ENCODE results near the gene TACC2.

Gene TACC2

GRCh38 chr10:122171302-122172075, 182.5 kb downstream of the TACC2 start:
- no peak for DNase-seq

DNA sequence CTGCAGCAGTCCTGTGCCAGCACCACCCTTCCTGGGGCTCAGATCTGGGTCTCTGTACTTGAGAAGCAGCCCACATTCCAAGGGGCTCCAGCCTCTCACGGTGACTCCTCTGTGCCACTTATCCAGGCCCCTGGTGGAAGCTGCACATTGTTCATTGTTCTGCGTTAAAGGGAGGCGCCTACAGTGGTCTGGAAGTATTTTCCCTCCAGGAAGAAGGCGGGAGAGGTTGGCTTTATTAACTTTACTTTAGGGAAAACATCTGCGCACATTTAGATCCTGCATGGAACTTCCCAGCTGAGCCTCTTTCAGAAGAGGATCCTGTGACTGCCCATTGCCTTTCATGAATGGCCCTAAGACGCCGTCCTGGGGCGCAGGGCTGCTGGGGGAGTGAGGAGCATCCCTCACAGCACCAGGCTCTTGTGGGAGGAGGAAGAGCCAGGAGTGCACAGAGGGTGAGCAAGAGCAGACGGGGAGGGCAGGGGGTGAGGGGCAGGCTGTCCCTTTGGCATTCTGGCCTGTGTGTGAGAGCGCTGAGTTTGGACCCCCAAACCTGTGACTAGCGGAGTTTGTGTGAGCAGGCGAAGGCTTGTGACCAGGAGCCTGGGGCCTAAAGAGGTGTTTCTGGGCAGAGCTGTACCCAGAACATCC, 183.5 kb downstream of the TACC2 start:
- no peak for DNase-seq

GRCh38 chr10:122173337-122173736, 184.4 kb downstream of the TACC2 start:
- no peak for DNase-seq

DNA sequence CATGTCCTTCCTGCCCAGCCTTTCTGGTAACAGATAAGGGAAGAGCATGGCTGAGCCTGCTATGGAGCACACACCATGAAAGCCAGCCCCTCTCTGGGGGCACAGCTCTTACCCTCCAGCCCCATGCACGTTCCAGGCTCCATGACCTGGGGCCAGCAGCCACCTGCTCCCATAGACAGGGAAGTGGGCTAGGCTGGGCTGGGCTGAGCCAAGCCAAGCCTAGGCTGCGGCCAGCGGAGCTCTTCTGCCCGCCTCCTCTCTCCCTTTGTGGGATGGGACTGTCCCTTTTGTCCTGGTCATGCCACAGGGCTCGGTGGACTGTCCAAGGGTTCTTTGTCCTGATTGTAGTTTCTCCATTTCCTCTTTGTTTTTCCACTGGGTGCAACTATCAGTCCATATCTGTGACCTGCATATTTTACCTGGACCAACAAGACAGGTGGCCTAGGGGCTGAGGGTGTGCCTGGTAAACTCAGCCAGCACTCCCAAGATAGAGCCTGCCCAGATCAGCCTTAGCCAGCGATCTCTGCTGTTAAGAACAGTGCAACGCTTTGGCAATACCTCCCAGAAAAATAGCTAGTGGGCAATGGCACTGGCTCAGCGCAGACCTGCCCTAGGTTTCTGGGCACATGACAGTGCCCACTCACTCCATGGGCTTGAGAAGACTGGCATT, 184.9 kb downstream of the TACC2 start:
- DNase-seq, result no peak

- DNase-seq, result no peak
Measured at GRCh38 chr10:122176232-122177213, 187.6 kb downstream of the TACC2 start.

GRCh38 chr10:122178655-122179054, 189.7 kb downstream of the TACC2 start:
- no peak for DNase-seq

DNA sequence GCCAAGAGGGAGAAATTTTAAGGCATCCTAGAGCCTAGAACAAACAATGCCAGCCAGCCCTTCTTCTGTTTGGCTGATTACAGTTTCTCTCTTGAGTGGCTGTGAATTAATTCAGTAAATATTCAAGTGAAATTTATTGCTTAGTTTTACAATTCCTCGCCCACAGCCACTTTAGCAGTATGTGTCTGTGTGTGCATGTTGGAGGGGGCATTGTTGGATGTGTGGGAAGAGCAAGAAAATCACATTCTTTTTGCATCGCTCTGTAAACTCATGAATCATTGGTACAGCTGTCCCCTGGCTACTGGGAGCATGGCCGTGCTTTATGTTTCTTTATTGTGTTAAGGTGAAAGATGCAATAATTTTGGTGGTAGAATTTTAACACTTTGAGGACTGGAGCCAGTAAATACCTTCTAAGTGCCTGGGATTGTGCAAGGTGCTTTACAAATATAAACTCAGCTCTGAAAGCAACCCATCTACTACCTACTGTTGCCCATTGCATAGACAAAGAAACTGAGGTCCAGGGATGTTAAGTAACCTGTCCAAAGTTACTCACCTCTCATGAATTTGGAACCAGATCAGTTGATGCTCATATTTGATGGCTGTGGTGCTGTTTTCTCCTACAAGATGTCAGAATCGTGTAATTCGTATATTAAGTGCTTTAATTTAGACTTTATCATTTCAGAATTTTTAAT, 192.2 kb downstream of the TACC2 start:
- no peak for DNase-seq

- no peak for DNase-seq
Measured at GRCh38 chr10:122181876-122182275, 192.9 kb downstream of the TACC2 start.

GRCh38 chr10:122182308-122182707, 193.3 kb downstream of the TACC2 start:
- DNase-seq, result no peak

DNA sequence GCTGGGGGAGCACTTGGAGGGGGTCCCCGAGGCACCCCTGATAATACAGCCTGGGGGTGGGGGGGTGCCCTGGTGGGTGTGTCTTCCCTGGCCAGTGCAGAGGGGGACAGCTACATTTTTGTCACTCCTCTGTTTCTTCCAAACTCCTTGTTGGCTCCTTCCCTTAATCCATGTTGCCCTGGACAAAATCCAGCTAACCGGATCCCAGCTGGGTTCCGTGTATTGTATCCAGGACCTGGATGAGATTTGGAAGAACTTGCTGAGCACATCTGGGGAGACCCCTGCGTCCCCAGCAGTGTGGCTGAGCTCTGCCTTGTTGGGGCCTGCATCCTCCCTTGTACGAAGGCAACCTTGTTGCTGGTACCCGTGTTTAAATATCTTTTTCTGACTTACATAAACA, 195.3 kb downstream of the TACC2 start:
- DNase-seq, result no peak

- no peak for DNase-seq
Measured at GRCh38 chr10:122185643-122186042, 196.7 kb downstream of the TACC2 start.

DNA sequence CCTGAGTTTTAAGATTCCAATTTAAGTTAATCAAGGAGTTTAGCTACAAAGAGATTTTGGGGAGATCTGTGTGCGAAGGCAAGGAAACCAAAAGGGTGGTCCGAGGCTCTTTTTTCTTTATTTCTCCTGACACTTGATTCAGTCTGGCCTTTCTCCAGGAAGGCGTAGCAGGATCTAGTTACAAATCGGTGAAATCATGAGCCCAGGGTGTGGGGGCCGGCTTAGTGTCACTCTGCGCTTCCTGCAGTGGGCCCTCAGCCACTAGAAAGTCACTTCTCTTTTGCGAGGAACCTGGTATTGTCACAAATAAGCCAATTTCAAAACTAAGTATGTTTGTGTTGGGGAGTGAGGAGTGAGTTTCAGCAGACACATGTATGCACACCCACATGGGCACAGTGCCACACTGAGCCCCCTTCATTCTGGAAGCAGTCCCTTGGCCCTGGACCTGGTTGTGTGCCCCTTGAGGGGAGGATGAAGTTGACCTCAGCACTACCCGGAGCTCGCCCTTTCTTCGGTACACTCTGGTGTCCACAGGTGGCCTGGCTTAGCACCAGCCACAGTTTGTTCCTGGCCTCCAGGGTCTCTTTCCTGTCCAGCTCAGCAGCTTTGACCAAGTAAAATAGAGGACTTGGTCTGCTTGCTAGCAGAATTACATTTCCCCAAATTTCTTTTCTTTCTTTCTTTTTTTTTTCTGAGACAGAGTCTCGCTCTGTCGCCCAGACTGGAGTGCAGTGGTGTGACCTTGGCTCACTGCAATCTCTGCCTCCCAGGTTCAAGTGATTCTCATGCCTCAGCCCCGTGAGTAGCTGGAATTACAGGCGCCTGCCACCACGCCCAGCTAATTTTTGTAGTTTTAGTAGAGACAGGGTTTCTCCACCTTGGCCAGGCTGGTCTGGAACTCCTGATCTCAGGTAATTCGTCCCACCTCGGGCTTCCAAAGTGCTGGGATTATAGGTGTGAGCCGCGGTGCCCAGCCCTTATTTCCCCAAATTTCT, 198.2 kb downstream of the TACC2 start:
- no peak for DNase-seq

DNA sequence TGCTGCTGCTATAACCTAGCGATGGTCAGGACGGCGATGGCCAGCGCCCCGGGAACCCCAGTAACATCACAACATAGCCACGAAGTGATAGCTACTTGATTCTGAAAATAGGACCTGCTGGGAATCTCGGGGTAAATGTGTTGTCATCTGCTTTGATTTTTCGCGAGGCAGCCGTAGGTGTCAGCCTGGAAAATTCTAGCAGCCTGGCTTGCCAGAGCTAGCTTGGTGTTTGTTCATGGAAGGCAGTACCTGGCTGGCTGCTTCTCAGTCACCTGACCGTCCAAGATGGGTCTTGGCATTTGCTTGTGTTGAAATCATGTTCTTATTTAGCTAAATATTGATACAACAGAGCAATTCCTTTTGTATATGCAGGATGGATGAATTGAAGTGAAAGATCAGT, 199.7 kb downstream of the TACC2 start:
- no peak for DNase-seq

- no peak for DNase-seq
Measured at GRCh38 chr10:122189185-122189584, 200.2 kb downstream of the TACC2 start.

GRCh38 chr10:122190176-122190943, 201.4 kb downstream of the TACC2 start:
- no peak for DNase-seq

GRCh38 chr10:122191936-122192541, 203.1 kb downstream of the TACC2 start:
- no peak for DNase-seq

- no peak for DNase-seq
Measured at GRCh38 chr10:122194251-122194650, 205.3 kb downstream of the TACC2 start.

GRCh38 chr10:122196218-122196617, 207.3 kb downstream of the TACC2 start:
- no peak for DNase-seq

- no peak for DNase-seq
Measured at GRCh38 chr10:122197611-122198222, 208.8 kb downstream of the TACC2 start.
